Measurements from ENCODE around the gene MARCKSL1.
"Not testable (repeated sequence)": the region's sequence is repeated elsewhere in the genome, so short reads cannot be mapped to it uniquely, and the experiment has no call there.

DNA sequence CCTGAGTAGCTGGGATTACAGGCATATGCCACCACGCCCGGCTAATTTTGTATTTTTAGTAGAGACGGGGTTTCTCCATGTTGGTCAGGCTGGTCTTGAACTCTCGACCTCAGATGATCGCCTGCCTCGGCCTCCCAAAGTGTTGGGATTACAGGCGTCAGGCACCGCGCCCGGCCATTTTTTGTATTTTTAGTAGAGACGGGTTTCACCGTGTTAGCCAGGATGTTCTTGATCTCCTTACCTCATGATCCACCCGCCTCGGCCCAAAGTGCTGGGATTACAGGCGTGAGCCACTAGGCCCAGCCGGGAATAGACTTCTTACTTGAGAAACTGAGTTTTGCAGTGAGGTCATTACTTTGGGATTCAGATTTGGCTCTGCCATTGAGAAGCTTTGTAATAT, 37.8 kb downstream of the MARCKSL1 start:
- TF ChIP-seq, protein P1, sequence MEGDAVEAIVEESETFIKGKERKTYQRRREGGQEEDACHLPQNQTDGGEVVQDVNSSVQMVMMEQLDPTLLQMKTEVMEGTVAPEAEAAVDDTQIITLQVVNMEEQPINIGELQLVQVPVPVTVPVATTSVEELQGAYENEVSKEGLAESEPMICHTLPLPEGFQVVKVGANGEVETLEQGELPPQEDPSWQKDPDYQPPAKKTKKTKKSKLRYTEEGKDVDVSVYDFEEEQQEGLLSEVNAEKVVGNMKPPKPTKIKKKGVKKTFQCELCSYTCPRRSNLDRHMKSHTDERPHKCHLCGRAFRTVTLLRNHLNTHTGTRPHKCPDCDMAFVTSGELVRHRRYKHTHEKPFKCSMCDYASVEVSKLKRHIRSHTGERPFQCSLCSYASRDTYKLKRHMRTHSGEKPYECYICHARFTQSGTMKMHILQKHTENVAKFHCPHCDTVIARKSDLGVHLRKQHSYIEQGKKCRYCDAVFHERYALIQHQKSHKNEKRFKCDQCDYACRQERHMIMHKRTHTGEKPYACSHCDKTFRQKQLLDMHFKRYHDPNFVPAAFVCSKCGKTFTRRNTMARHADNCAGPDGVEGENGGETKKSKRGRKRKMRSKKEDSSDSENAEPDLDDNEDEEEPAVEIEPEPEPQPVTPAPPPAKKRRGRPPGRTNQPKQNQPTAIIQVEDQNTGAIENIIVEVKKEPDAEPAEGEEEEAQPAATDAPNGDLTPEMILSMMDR (IDR thresholded peaks at IDR 0.05), result not testable (repeated sequence)
- not testable (repeated sequence) for TF ChIP-seq POLR2A (IDR thresholded peaks at IDR 0.05)
